ENCODE results near the gene TULP3.

TULP3 gene

GRCh38 chr12:2844786-2845185 is 45.9 kb upstream of the TULP3 start:
- no peak for DNase-seq (ENCODE audit: low read depth in 1 of 2, low spot score in 1 of 2)
- Histone ChIP-seq H3K27ac (replicated peaks) (no peak overlapping the region), H3K4me3 (replicated peaks; ENCODE audit: insufficient read depth, low read length) (no peak overlapping the region), H3K27me3 (ENCODE audit: insufficient read depth, poor library complexity, severe bottlenecking) (no peaks in the 10 kb centered on the region)
- TF ChIP-seq CTCF (IDR thresholded peaks at IDR 0.05; ENCODE audit: insufficient read depth, low read length) (no peak), SPI1 (IDR thresholded peaks at IDR 0.05; ENCODE audit: borderline replicate concordance, low read depth) (no peak), REST (IDR thresholded peaks at IDR 0.05; ENCODE audit: insufficient replicate concordance, low read depth) (no peak), POLR2AphosphoS5 (IDR thresholded peaks at IDR 0.05; ENCODE audit: low read depth) (0 out of 2 replicates have a peak, but pooled peaks have one; percentile 16)

GRCh38 chr12:2845280-2845679 is 45.4 kb upstream of the TULP3 start:
- H3K4me3 ChIP-seq (replicated peaks; ENCODE audit: insufficient read depth, low read length) = no peak overlapping the region
- no peak overlapping the region for H3K27ac ChIP-seq (replicated peaks)
- H3K27me3 ChIP-seq (ENCODE audit: insufficient read depth, poor library complexity, severe bottlenecking) = no peaks in the 10 kb centered on the region
- DNase-seq (ENCODE audit: low read depth in 1 of 2, low spot score in 1 of 2) = no peak
- TF ChIP-seq SPI1 (IDR thresholded peaks at IDR 0.05; ENCODE audit: borderline replicate concordance, low read depth) (no peak), CTCF (IDR thresholded peaks at IDR 0.05; ENCODE audit: insufficient read depth, low read length) (no peak), POLR2AphosphoS5 (IDR thresholded peaks at IDR 0.05; ENCODE audit: low read depth) (no peak), GABPA (IDR thresholded peaks at IDR 0.05; ENCODE audit: low read depth) (no peak), REST (IDR thresholded peaks at IDR 0.05; ENCODE audit: insufficient replicate concordance, low read depth) (no peak)

GRCh38 chr12:2851931-2852330 is 38.8 kb upstream of the TULP3 start:
- no peak for DNase-seq (ENCODE audit: low read depth in 1 of 2, low spot score in 1 of 2)
- Histone ChIP-seq H3K4me3 (replicated peaks; ENCODE audit: insufficient read depth, low read length) (no peak overlapping the region), H3K27ac (replicated peaks) (no peak overlapping the region), H3K27me3 (ENCODE audit: insufficient read depth, poor library complexity, severe bottlenecking) (no peaks in the 10 kb centered on the region)
- TF ChIP-seq GABPA (IDR thresholded peaks at IDR 0.05; ENCODE audit: low read depth) (no peak), REST (IDR thresholded peaks at IDR 0.05; ENCODE audit: insufficient replicate concordance, low read depth) (no peak)

- peak in 1 of 2 experiments; percentile 15 for DNase-seq (ENCODE audit: low read depth in 1 of 2, low spot score in 1 of 2)
- TF ChIP-seq CTCF (IDR thresholded peaks at IDR 0.05; ENCODE audit: insufficient read depth, low read length) (peak; percentile 27), GABPA (IDR thresholded peaks at IDR 0.05; ENCODE audit: low read depth) (no peak), REST (IDR thresholded peaks at IDR 0.05; ENCODE audit: insufficient replicate concordance, low read depth) (no peak), POLR2AphosphoS5 (IDR thresholded peaks at IDR 0.05; ENCODE audit: low read depth) (no peak)
- Histone ChIP-seq H3K4me3 (replicated peaks; ENCODE audit: insufficient read depth, low read length) (no peak overlapping the region), H3K27ac (replicated peaks) (no peak overlapping the region), H3K27me3 (ENCODE audit: insufficient read depth, poor library complexity, severe bottlenecking) (no peaks in the 10 kb centered on the region)
Measured at GRCh38 chr12:2853626-2854025, 37.1 kb upstream of the TULP3 start.
